DMS53 (cell line): ENCODE data around the gene RAB11FIP3.
"Not testable (repeated sequence)": the region's sequence is repeated elsewhere in the genome, so short reads cannot be mapped to it uniquely, and the experiment has no call there.

ENCODE experiments used
- DNase-seq: peaks from one replicate; lab custom pipeline; 2025; lab: John Stamatoyannopoulos, UW

The RAB11FIP3 gene

DNA sequence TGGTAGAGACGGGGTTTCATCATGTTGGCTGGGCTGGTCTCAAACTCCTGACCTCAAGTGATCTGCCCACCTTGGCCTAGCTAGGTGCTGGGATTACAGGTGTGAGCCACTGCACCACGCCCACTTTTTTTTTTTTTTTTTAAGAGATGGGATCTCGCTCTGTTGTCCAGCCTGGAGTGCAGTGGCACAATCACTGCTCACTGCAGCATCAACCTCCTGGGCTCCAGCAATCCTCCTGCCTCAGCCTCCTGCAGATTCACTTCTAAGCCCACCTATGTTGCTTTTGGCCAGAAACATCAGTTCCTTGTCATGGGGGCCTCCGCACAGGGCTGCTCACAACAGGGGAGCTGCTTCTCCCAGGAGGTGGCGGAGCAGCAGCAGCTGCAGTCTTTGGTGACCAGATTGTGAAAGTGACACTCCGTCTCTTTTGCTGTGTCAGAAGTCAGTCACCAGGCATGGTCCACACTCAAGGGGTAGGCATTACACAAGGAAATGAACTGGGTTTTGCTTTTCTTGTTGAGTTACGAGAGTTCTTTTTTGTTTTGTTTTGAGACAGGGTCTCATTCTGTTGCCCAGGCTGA is 32.9 kb upstream of the RAB11FIP3 start:
- DNase-seq, result no peak

DNA sequence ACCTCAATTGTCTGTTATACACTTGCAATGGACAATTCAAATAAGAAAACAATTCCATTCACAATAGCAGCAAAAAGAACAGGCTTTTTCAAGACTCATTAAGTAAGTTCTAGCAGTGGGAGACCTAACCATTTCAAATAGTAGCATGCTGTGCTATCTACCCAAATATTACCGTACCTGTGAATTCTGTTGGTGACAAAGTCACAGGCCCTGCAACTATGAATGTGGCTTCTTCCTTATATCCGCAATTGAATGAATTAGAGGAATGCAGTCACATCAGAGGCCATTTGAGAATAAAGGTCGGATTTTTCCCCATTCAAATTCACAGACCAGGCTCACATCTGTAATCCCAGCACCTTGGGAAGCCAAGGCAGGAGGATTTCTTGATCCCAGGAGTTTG is 29.2 kb upstream of the RAB11FIP3 start:
- peak; percentile 69 for DNase-seq

DNA sequence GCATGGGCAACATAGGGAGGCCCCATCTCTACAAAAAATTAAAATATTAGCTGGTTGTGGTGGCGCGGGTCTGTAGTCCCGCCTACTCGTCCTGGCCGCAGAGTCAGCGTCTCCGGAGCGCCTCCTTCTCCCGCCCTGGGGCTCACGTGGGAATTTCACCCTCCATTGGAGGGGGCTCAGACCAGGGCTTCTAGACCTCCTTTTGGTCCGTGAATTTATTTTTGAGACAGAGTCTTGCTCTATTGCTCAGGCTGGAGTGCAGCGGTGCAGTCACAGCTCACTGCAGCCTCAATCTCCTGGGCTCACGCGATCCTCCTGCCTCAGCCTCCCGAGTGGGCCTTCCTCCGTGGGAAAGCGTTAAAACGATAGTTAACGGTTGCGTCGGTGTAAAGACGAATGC is 28.8 kb upstream of the RAB11FIP3 start:
- DNase-seq, result peak; percentile 69

DNA sequence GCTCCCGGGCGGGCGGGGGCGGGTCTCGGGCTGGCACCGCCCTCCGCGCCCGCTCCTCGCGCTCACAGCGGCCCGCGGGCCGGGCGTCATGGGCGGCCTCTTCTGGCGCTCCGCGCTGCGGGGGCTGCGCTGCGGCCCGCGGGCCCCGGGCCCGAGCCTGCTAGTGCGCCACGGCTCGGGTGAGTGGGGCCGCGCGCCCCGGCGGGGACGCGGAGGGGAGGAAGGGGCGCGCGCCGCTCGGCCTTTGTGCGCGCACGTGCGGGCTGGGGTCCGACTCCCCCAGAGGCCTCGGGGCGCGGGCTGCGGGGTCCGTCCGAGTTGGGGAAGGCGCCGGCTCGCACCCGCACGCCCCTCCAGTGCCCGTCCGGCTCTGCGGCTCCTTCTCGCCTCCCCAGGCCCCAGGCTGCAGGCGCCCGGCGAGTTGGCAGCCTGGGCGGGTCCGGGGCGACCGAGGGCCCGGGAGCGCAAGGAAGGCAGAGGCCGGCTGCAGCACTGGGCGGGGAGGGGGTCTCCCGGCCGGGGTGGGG is 28.3 kb upstream of the RAB11FIP3 start, which contains the start of gene NME4:
NME4 (plus strand) TSS at position 65 of the 527 bp plus-strand sequence; CDS start at position 89, 24 bp downstream.
- DNase-seq, result peak; percentile 70

DNA sequence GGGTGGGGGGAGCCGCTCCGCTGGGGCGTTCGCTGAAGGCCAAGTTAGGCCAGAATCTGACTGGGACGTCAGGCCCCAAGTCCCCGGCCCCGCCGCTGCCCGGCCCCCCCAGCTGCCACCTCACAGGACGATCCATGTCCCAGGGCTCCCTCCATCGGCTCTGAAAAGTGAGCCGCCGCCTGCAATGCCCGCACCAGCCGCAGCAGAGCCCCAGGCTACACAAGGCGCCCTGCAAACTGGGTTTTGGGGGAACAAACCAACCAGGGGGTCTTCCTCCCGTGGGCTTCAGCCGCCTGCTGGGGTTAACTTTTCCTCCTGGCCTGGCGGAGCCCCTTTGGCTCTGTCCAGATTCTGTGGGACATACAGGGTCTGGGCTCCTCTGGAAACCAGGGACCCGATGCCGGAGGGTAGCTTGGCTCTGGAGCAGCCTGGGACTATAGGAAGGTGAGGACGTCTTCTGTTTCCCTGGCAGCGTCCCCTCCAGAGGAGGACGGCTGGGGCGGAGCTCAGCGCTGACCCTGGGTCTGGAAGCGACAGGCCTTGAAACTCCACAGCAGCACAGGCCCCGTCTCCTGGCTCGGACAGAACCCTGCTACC is 27.6 kb upstream of the RAB11FIP3 start:
- DNase-seq, result peak; percentile 78

DNA sequence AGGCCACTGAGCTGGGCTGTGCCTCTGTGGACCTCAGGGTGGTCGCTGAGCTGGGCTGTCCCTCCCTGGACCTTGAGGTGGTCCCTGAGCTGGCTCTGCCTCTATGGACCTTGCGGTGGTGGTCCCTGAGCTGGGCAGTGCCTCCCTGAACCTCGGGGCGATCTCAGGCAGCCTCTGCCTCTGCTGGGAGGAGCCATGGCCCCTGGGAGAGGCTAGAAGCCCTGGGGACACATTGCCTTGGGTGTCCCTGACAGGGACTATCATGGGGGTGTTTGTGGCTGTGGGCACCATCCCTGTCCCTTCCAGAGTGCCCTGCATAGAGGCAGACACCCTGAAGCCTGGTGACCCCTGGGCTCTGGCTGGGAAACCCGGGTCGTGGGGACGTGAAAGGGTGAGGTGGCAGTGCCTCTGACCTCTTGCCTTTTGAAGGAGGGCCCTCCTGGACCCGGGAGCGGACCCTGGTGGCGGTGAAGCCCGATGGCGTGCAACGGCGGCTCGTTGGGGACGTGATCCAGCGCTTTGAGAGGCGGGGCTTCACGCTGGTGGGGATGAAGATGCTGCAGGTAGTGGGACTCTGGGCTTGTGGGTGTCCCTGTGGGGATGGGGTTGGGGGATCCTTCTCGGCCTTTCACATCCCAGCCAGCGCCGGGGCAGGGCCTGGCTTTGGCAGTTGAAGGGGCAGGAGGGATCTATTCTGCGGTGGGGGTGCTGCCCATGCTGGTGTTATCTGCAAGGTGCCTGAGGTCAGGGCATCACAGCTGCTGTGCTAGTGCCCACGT is 26.7 kb upstream of the RAB11FIP3 start:
- no peak for DNase-seq

DNA sequence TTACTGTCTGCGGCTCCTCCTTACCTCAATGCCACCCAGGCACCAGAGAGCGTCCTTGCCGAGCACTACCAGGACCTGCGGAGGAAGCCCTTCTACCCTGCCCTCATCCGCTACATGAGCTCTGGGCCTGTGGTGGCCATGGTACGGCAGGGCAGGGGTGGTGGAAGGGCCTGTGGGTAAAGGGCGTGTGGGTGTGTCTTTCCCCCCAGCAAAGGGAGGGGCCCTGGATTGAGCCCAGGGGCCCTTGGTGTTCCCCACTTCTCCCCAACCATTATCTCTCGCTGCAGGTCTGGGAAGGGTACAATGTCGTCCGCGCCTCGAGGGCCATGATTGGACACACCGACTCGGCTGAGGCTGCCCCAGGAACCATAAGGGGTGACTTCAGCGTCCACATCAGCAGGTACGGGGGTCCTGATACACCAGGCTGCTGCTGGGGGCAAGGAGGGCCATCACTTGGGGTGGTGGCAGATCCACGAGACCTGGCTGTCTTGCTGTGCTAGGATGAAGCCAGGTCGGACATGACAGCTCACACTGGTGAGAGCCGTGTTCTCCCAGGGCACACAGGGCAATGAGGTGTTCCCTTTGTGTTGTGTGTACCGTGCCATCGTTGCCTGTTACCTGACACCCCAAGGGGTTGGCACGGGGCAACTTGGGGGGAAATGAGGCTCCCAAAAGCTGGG is 26.0 kb upstream of the RAB11FIP3 start:
- DNase-seq, result no peak

DNA sequence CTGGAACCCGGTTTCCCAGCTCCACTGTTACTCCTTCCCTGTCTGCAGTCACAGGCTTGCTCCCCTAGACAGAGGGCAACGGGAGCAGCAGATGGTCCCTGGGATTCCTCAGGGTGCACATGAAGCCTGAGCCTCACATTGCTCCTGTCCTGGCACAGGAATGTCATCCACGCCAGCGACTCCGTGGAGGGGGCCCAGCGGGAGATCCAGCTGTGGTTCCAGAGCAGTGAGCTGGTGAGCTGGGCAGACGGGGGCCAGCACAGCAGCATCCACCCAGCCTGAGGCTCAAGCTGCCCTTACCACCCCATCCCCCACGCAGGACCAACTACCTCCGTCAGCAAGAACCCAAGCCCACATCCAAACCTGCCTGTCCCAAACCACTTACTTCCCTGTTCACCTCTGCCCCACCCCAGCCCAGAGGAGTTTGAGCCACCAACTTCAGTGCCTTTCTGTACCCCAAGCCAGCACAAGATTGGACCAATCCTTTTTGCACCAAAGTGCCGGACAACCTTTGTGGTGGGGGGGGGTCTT is 25.3 kb upstream of the RAB11FIP3 start:
- no peak for DNase-seq

DNA sequence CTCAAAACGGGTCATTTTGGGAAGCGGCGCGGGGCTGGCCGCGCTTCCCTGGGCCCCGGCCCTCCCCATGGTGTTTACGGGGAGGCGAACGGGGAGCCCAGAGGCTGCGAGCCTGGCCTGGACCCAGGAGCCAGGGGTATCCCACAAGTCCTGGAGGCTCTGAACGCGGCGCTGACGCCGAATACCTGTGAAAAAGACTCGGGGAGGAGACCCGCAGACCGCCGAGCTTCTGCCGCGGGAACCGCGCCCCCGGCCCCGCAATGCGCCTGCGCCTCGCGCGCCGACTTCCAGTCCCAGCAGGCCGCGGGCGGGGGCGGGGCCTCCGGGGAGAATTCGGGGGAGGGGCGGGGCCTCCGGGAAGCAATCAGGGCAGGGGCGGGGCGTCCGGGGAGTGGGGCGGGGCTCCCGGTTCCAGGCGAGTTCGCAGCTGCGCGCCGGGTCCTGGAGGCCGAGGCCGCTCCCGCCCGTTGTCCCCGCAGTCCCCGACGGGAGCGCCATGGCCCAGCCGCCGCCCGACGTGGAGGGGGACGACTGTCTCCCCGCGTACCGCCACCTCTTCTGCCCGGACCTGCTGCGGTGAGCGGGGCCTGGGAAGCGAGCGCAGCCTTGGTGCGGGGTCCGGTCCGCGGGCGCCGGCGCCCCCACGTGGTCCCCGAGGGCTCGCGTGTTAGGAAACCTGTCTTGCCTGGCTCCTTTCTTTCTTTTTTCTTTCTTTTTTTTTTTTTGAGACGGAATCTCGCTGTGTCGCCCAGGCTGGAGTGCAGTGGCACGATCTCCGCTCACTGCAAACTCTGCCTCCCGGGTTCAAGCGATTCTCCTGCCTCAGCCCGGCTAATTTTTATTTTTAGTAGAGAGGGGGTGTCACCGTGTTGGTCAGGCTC is 23.7 kb upstream of the RAB11FIP3 start, which contains the start of gene DECR2:
DECR2 (plus strand) TSS at position 418 of the 881 bp plus-strand sequence; CDS start at position 497, 79 bp downstream.
- DNase-seq, result peak; percentile 91

DNA sequence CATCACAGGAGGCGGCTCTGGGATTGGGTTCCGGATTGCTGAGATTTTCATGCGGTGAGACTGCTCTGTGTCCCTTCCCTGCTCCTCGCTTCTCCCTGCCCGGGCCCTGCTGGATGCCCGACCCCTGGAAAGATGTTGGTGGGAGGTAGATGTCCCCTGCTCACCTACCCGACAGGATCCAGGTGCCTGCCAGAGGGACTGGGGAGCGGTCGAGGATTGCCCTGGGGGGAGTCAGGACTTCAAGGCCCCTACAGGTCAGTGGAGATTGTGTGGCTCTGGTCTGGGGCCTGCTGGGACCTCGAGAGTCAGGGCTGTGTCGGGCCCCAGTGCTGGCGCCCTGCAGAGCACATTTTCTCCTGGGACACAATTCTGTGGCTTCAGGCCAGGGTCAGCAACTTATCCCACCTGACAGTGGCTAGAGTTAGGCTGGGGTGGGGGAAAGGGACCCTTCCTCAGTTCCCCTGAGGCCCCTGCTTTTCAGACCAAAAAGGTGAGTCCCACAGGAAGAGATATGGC is 20.4 kb upstream of the RAB11FIP3 start:
- no peak for DNase-seq

DNA sequence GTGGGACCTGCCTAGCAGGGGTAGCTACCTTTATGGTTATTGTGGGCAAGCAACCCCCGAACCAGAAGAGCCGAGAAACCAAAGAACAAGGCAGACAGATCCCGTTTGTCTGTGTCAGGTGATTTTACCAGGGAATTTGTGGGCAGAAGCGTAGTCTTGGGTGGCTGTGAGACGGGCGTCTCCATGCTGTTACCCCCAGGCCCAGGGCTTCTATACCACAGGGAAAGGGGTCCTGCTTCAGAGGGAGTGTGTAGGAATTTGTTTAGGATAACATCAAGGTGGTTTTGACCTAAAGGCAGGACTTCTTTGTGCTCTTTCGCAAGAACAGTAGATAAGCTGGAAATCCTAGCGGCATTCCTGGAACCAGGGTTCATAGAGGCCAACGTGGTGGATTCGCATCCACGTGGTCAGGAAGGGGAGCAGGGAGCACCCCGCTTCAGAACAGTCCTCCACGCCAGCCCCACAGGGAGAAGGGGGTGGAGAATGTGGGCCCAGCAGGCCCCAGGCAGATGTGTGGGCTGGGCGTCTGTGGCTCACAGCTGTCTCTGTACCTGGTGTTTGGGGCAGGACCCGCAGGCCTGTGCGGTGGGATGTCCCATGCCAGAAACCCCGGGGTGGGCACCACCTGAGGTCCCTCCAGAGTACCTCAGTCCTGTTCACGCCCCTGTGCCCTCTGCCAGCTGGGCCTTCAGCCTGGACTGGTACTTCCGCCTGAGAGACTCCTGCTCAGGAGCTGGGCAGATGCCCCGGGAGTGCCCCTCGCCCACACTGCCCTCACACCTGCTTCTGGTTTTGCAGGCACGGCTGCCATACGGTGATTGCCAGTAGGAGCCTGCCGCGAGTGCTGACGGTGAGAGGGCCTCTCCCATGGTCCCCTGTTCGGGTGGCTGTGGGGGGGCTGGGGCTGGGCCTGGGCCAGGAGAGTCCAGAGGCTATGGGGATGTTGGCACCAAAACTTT is 19.6 kb upstream of the RAB11FIP3 start:
- no peak for DNase-seq

DNA sequence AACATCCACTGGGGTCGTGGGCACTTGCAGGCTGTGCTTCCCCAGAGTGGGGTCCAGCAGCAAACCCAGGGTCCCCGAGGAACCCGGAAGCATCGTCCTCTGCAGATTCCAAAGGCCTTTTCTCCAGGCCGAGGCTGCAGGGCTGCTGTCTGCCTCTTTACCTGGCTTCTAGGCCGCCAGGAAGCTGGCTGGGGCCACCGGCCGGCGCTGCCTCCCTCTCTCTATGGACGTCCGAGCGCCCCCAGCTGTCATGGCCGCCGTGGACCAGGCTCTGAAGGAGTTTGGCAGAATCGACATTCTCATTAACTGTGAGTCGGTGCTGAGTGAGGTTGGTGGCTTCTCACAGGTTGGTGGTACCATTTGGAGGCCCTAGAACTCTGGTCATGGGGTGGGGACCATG is 18.2 kb upstream of the RAB11FIP3 start:
- DNase-seq, result no peak

DNA sequence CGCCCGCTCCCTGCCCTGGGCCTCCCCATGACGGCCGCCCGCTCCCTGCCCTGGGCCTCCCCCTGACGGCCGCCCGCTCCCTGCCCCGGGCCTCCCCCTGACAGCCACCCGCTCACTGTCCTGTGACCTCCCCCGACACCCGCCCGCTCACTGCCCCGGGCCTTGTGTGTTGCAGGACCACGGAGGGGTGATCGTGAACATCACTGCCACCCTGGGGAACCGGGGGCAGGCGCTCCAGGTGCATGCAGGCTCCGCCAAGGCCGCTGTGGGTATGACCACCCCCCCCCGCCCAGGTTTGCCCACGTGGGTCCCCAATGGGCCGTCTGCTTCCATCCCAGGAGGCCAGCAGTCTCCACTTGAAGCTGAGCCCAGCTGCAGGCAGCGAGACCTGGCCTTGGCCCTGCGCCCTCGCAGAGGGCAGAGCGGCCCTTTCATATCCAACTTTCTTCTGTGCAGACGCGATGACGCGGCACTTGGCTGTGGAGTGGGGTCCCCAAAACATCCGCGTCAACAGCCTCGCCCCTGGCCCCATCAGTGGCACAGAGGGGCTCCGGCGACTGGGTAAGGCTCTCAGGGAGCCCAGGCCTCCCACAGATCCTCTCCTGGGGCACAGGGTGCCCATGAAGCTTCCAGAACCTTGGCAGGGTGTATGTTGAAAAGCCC is 14.8 kb upstream of the RAB11FIP3 start:
- DNase-seq, result no peak

DNA sequence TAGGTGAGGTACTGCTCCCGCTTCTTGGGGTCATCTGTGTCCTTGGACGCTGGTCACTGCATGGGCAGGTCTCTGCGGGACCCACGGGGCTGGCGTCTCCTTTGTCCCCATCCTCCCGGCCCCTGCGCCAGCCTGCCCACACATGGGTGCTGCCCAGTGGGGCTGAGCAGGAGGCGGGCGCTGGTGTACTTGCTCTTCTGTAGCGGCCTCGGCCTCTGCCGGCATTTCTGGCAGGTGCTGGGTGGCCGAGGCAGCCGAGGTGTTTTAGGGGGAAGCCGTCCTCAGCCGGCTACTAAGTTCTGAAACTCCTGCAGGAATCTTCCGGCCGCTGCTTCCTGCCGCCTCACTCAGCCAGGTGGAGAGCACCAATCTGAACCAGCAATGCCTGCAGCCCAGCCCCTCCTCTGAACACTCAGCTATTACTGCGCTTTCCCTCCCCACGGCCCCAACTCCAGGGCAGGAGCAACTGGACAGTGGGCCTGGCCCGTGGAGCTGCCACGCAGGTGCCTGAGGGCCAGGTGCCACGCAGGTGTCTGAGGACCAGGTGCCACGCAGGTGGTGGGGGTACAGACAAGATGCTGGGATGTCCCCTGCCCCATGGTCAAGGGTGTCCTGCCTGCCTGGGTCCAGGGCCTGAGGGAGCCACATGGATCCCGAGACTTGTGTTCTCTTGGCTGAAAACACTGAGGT is 13.7 kb upstream of the RAB11FIP3 start:
- no peak for DNase-seq

DNA sequence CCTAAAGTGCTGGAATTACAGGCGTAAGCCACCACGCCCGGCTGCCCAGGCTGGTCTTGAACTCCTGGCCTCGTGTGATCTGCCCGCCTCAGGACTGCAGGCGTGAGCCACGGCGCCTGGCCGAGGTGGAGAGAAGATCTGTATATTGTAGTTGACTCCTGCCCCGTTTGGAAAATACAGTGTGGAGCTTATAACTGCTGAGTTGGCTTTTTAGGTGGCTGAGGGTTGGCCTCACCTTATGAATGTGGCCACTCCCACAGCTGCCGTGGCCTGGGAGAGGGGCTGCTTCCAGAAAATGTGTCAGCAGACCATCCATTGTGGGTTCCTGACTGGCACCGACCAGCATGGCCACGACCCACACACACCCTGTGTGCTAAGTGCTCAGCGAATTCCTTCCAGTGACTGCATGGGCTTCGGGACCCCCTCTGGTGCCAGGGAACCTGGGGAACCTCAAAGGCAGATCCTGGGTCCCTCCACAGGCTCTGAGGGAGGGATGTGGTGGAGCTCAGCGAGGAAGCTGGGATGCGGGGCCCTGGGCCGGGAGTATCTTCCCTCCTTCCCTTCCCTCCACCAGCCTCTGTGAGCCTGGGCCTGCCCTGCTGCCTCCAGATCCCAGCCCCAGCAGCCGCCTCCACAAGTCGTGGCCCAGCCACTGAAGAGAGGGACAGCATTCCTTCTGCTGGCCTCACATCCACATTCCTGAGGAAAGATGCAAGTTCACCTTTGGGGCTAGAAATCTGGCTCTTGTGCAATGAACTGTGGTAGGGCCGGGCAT is 10.9 kb upstream of the RAB11FIP3 start:
- DNase-seq, result no peak

DNA sequence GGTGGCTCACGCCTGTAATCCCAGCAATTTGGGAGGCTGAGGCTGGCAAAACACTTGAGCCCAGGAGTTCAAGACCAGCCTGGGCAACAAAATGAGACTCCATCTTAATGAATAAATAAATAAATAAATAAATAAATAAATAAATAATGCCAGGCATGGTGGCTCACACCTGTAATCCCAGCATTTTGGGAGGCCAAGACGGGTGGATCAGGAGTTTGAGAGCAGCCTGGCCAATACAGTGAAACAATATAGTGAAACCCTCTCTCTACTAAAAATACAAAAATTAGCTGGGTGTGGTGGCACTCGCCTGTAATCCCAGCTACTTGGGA is 10.3 kb upstream of the RAB11FIP3 start:
- not testable (repeated sequence) for DNase-seq

DNA sequence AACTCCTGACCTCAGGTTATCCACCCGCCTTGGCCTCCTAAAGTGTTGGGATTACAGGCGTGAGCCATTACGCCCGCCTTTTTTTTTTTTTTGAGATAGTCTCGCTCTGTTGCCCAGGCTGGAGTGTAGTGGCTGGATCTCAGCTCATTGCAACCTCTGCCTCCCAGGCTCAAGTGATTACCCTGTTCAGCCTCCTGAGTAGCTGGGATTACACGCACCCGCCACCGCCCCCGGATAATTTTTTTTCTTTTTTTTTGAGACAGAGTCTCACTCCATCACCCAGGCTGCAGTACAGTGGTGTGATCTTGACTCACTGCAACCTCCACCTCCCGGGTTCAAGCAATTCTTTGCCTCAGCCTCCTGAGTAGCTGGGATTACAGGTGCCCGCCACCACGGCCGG is 3.3 kb upstream of the RAB11FIP3 start:
- DNase-seq, result not testable (repeated sequence)
